ENCODE measurements around the gene CTSL.

Gene CTSL

GRCh38 chr9:87707805-87708506 lies 18.0 kb upstream of the CTSL start:
- H3K27ac Mint-ChIP-seq, result no peak overlapping the region
- intact Hi-C loops (cut with micrococcal nuclease), result no loop called here

GRCh38 chr9:87708546-87708945 lies 17.4 kb upstream of the CTSL start:
- peaks cover 62% of the 10 kb centered on the region for H3K4me1 Mint-ChIP-seq (ENCODE audit: low read depth)
- H3K4me3 Mint-ChIP-seq, result no peak overlapping the region

More at GRCh38 chr9:87707805-87708506, 18.0 kb upstream of the CTSL start:
- H3K4me1 Mint-ChIP-seq (ENCODE audit: low read depth), result peaks cover 56% of the 10 kb centered on the region
- no peak overlapping the region for H3K4me3 Mint-ChIP-seq
- no peaks in the 10 kb centered on the region for H3K27me3 Mint-ChIP-seq
- no peaks in the 10 kb centered on the region for H3K9me3 Mint-ChIP-seq
- H3K36me3 Mint-ChIP-seq (ENCODE audit: low read depth), result peaks cover 65% of the 10 kb centered on the region

GRCh38 chr9:87708986-87709728 lies 16.8 kb upstream of the CTSL start:
- intact Hi-C loops (cut with micrococcal nuclease), result no loop called here
- no peak overlapping the region for H3K4me3 Mint-ChIP-seq
- peaks cover 66% of the 10 kb centered on the region for H3K4me1 Mint-ChIP-seq (ENCODE audit: low read depth)
- H3K9me3 Mint-ChIP-seq, result no peaks in the 10 kb centered on the region
- H3K27ac Mint-ChIP-seq, result peak overlapping the region; percentile 25
- H3K36me3 Mint-ChIP-seq (ENCODE audit: low read depth), result peaks cover 55% of the 10 kb centered on the region
- no peaks in the 10 kb centered on the region for H3K27me3 Mint-ChIP-seq

More at GRCh38 chr9:87708546-87708945, 17.4 kb upstream of the CTSL start:
- Mint-ChIP-seq H3K27ac (no peak overlapping the region), H3K27me3 (no peaks in the 10 kb centered on the region), H3K9me3 (no peaks in the 10 kb centered on the region), H3K36me3 (ENCODE audit: low read depth) (peaks cover 59% of the 10 kb centered on the region)
- intact Hi-C loops (cut with micrococcal nuclease), result no loop called here

GRCh38 chr9:87710443-87710842 lies 15.5 kb upstream of the CTSL start:
- Mint-ChIP-seq H3K27ac (no peak overlapping the region), H3K4me1 (ENCODE audit: low read depth) (peaks cover 65% of the 10 kb centered on the region), H3K36me3 (ENCODE audit: low read depth) (peaks cover 42% of the 10 kb centered on the region), H3K9me3 (no peaks in the 10 kb centered on the region), H3K27me3 (no peaks in the 10 kb centered on the region), H3K4me3 (no peak overlapping the region)
- intact Hi-C loops (cut with micrococcal nuclease), result no loop called here

DNA sequence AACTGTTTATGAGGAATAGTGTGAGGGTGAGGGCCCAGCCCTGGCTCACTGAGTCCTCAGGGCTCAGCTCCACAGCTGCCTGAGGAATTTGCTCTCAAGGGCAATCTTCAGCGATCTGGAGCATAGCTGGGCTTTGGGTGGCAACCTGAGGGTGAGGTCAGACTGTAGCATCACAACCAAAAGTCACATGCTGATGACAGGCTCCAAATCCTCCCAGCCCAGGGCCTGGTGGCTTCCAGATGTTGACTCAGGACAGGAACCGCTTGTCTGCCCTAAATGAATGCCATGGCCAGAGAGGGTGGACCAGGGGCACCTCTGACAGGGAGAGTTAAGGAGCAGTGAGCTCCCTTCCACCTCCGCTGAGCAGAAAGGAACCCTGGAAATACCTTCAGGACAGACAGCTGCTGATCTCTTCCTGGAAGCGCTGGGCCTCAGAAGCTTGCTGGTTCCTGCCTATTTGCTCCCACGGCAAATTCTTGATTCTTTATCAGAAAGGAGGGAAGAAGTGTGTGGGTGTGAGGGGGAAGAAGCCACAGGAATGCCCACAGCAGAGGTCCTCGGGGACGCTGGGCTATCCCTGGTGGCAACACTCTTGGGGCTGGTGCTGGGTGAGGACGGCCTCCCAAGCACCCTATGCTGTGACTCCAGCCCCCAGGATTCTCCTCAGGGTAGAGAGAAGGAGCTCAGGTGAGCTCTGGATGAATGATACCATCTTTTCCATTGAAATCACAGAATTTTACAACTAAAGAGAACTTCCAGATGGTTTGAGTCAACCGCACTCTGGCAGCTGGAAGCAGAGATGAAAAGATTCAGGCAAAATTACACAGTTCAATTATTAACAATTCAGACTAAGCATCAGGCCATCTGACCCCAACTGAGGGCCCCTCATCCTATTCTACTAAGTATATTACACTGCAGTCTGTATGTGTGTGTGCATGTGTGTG lies 13.8 kb upstream of the CTSL start:
- Mint-ChIP-seq H3K36me3 (ENCODE audit: low read depth) (peaks cover 25% of the 10 kb centered on the region), H3K4me3 (peak overlapping the region; percentile 13), H3K27me3 (peaks cover 2% of the 10 kb centered on the region), H3K9me3 (no peaks in the 10 kb centered on the region), H3K27ac (peak overlapping the region; percentile 91), H3K4me1 (ENCODE audit: low read depth) (peaks cover 68% of the 10 kb centered on the region)
- intact Hi-C loops (cut with micrococcal nuclease), result no loop called here

DNA sequence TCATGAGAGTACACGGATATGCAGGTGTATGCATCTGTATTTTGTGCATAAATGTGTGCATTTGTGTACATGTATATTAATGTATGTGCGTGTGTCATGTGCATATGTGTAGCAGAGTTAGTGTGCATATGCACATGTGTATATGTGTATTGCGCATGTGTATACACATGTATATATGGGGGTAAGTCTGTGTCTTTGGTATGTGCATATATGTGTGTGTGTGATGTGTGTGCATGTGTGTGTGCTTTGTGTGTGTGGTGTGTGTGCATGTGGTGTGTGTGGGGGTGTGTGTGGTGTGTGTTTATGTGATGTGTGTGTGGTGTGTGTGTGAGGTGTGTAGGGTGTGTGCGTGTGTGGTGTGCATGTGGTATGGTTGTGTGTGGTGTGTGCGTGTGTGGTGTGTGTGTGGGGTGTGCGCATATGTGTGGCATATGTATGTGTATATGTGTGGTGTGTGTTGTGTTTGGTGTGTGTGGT lies 13.1 kb upstream of the CTSL start:
- H3K9me3 Mint-ChIP-seq, result no peaks in the 10 kb centered on the region
- intact Hi-C loops (cut with micrococcal nuclease), result loop anchor here (1.0 kb wide), 3 partner anchors 9 to 80 kb away; partner anchors contain the start of gene CTSL
- H3K27ac Mint-ChIP-seq, result peak overlapping the region; percentile 91
- H3K27me3 Mint-ChIP-seq, result peaks cover 5% of the 10 kb centered on the region
- H3K36me3 Mint-ChIP-seq (ENCODE audit: low read depth), result peaks cover 18% of the 10 kb centered on the region
- H3K4me3 Mint-ChIP-seq, result peak overlapping the region; percentile 64
- H3K4me1 Mint-ChIP-seq (ENCODE audit: low read depth), result peaks cover 66% of the 10 kb centered on the region

DNA sequence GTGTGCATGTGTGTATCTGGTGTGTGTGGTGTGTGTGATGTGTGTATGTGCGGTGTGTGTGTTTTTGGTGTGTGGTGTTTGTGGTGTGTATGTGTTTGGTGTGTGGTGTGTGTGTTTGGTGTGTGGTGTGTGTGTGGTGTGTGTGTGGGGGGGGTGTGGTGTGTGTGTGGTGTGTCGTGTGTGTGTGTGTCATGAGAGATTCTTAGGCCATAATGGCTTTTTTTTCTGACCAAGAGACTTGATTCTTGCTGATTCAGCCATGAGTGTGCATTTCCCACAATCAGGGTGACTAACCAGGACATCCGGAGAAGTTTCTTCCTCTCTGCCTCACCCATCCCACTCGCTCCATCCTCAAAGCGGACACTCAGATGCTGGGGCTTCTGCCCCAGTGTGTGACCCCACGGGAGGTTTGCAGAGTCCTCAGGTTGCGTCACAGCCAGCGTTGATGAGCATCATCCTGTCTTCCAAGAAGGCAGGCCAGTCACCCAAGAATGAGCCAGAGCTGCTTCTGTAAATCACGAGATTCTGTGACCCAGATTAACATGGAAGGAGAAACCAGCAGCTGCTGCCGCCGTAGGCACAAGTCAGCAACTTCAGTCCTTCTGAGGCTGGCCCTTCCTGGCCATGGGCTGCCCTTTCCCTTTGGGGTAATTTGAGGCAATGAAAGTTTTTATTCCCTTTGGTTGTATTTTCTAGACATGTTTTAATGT lies 12.5 kb upstream of the CTSL start:
- peak overlapping the region; percentile 91 for H3K27ac Mint-ChIP-seq
- H3K36me3 Mint-ChIP-seq (ENCODE audit: low read depth), result peaks cover 13% of the 10 kb centered on the region
- H3K27me3 Mint-ChIP-seq, result peaks cover 8% of the 10 kb centered on the region
- intact Hi-C loops (cut with micrococcal nuclease), result loop anchor here (1.0 kb wide), 3 partner anchors 9 to 80 kb away; partner anchors contain the start of gene CTSL
- peaks cover 68% of the 10 kb centered on the region for H3K4me1 Mint-ChIP-seq (ENCODE audit: low read depth)
- peak overlapping the region; percentile 64 for H3K4me3 Mint-ChIP-seq
- H3K9me3 Mint-ChIP-seq, result no peaks in the 10 kb centered on the region

GRCh38 chr9:87713988-87714330 lies 12.0 kb upstream of the CTSL start:
- Mint-ChIP-seq H3K4me1 (ENCODE audit: low read depth) (peaks cover 68% of the 10 kb centered on the region), H3K4me3 (no peak overlapping the region), H3K27me3 (peaks cover 9% of the 10 kb centered on the region), H3K36me3 (ENCODE audit: low read depth) (peaks cover 8% of the 10 kb centered on the region), H3K27ac (peak overlapping the region; percentile 91), H3K9me3 (no peaks in the 10 kb centered on the region)
- intact Hi-C loops (cut with micrococcal nuclease), result loop anchor here (1.0 kb wide), 3 partner anchors 8 to 79 kb away; partner anchors contain the start of gene CTSL

DNA sequence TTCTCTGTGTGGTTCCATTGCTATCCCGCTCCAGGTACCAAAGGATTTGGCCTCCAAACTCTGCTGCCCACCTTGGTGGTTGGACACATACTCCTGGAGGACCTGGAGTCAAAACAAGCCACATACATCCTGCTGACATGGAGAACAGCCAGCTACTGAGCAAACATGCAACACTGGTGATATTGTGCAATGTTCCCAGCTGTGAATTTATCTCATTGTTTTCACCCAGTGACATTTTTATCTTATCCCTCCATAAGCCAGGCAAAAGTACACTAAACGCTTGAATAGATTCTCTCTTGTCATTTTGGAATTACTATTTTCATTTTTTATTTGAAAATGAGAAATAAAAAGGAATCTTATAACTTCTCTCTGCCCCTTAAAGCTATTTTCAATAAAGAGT lies 11.1 kb upstream of the CTSL start:
- Mint-ChIP-seq H3K27ac (peak overlapping the region; percentile 78), H3K4me1 (ENCODE audit: low read depth) (peaks cover 65% of the 10 kb centered on the region), H3K4me3 (peak overlapping the region; percentile 44), H3K27me3 (peaks cover 9% of the 10 kb centered on the region), H3K36me3 (ENCODE audit: low read depth) (no peaks in the 10 kb centered on the region), H3K9me3 (no peaks in the 10 kb centered on the region)
- intact Hi-C loops (cut with micrococcal nuclease), result no loop called here

DNA sequence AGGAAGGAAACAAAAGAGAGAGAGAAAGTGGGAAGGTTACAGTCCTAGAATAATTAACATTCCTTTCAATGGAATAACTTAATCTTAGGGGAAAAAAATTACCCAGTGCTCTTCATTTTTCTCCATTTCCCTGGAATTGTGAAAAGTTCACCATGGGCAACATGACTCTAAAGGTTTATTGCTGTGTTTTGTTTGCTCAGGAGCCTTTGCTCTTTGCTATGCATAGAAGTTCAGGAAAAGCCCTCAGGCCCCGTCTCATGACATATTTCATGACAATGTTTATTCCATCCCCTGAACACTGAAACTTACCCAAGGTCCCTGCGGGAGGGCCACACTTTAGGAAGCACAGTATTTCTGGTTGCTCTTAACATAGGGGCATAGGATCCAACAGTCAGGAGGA lies 9.8 kb upstream of the CTSL start:
- peaks cover 67% of the 10 kb centered on the region for H3K4me1 Mint-ChIP-seq (ENCODE audit: low read depth)
- H3K9me3 Mint-ChIP-seq, result no peaks in the 10 kb centered on the region
- intact Hi-C loops (cut with micrococcal nuclease), result no loop called here

DNA sequence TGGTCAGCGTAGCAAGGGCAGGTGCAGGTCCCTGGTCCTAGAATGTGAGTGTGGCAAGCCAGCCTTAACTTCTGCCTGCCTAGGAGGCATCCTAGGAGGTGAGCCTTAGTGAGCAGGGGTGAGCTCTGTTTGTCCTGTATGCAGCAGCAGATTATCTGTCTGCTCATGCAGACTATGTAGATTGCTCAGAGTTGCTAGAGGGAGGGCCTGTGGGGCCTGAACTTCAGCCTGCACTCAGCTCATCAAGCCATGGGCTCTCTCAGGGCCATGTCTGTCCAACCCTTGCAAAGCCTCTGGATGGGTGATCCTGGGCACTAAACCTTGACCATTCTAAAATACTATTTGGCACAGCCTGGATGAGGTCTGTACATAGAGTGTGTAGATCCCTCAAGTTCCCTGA lies 8.5 kb upstream of the CTSL start:
- Mint-ChIP-seq H3K27me3 (peaks cover 15% of the 10 kb centered on the region), H3K4me3 (no peak overlapping the region), H3K36me3 (ENCODE audit: low read depth) (no peaks in the 10 kb centered on the region), H3K4me1 (ENCODE audit: low read depth) (peaks cover 71% of the 10 kb centered on the region), H3K27ac (no peak overlapping the region), H3K9me3 (no peaks in the 10 kb centered on the region)
- intact Hi-C loops (cut with micrococcal nuclease), result no loop called here

More for the DNA sequence above, 9.8 kb upstream of the CTSL start:
- Mint-ChIP-seq H3K4me3 (no peak overlapping the region), H3K27me3 (peaks cover 9% of the 10 kb centered on the region), H3K36me3 (ENCODE audit: low read depth) (no peaks in the 10 kb centered on the region), H3K27ac (no peak overlapping the region)

GRCh38 chr9:87718231-87718630 lies 7.7 kb upstream of the CTSL start:
- intact Hi-C loops (cut with micrococcal nuclease), result no loop called here

More at GRCh38 chr9:87718231-87718630, 7.7 kb upstream of the CTSL start:
- Mint-ChIP-seq H3K4me1 (ENCODE audit: low read depth) (peaks cover 71% of the 10 kb centered on the region), H3K9me3 (no peaks in the 10 kb centered on the region), H3K27ac (peak overlapping the region; percentile 30), H3K4me3 (no peak overlapping the region), H3K36me3 (ENCODE audit: low read depth) (no peaks in the 10 kb centered on the region), H3K27me3 (peaks cover 15% of the 10 kb centered on the region)

All from dendritic cell treated with granulocyte-macrophage colony-stimulating factor and Interleukin-4, amounts not matched to agents 40 ng/mL and 50 ng/mL, for 4 days (primary cell).